IMR-90 (cell line): ENCODE measurements around the gene ARHGEF9. TPM values are rescaled to one million over a fixed set of nuclear protein-coding genes. Genes with fewer than 3 reads are reported as not detected.

ENCODE experiments used
- ATAC-seq: fragments of 200-7000 bp; cut with Tn5 transposase; 2 replicates; pipeline ENCODE4 v1.9.1; 2020; ENCODE audit warnings: low read depth, mild to moderate bottlenecking, moderate library complexity
- BruUV-seq: library from RNA; stranded (reverse); fragments of 400-500 nt; replicated peaks from 2 replicates; lab custom pipeline; 2021; lab: Mats Ljungman, UMichigan
- CTCF ChIA-PET: fragments of 300-600 bp; formaldehyde crosslinking; extraction: SDS; loops from one replicate; lab custom pipeline; 2021; ENCODE audit warnings: antibody characterized with exemption; lab: Yijun Ruan, JAX
- POLR2A ChIA-PET: fragments of 300-600 bp; sonication (Branson Sonifier 250); formaldehyde crosslinking; loops from one replicate; lab custom pipeline; 2022; ENCODE audit warnings: antibody characterized with exemption; ENCODE audit not compliant: unreplicated experiment; lab: Charles Lee
- DNase-seq: peaks from one replicate; pipeline ENCODE4 v3.0.0; 2013
- H2AFZ ChIP-seq: replicated peaks from 2 replicates; pipeline ENCODE3; 2013; ENCODE audit warnings: low read length, mild to moderate bottlenecking; ENCODE audit not compliant: poor library complexity
- H2AK5ac ChIP-seq: 2 replicates; pipeline ENCODE4 v1.6.1; 2013; ENCODE audit warnings: low read depth, low read length, inconsistent platforms
- H2AK9ac ChIP-seq: replicated peaks from 2 replicates; pipeline ENCODE3; 2013; ENCODE audit warnings: mild to moderate bottlenecking, low read depth, low read length, moderate library complexity; ENCODE audit not compliant: poor library complexity
- H2BK120ac ChIP-seq: 2 replicates; pipeline ENCODE4 v1.6.1; 2013; ENCODE audit warnings: low read depth, low read length, inconsistent platforms
- H2BK15ac ChIP-seq: 3 replicates; pipeline ENCODE4 v1.6.1; 2013; ENCODE audit warnings: low read depth, low read length, inconsistent platforms
- H2BK20ac ChIP-seq: 2 replicates; pipeline ENCODE4 v1.6.1; 2013; ENCODE audit warnings: low read depth, mild to moderate bottlenecking, inconsistent platforms, low read length, moderate library complexity
- H2BK5ac ChIP-seq: 2 replicates; pipeline ENCODE4 v1.6.1; 2013; ENCODE audit warnings: mild to moderate bottlenecking, low read depth, low read length, inconsistent platforms; ENCODE audit not compliant: poor library complexity, severe bottlenecking
- H3K14ac ChIP-seq: replicated peaks from 2 replicates; pipeline ENCODE4 v1.6.1; 2013; ENCODE audit warnings: low read depth, low read length, inconsistent platforms
- H3K18ac ChIP-seq: 2 replicates; pipeline ENCODE4 v1.6.1; 2013; ENCODE audit warnings: low read depth, low read length, control low read depth
- H3K23ac ChIP-seq: 2 replicates; pipeline ENCODE4 v1.6.1; 2013; ENCODE audit warnings: low read depth, low read length, inconsistent platforms
- H3K27ac ChIP-seq: 2 replicates; pipeline ENCODE4 v1.5.1; 2013; ENCODE audit warnings: mild to moderate bottlenecking, control low read depth, low read length; ENCODE audit not compliant: insufficient read depth
- H3K27me3 ChIP-seq: 2 replicates; pipeline ENCODE4 v1.6.1; 2013; ENCODE audit warnings: low read length; ENCODE audit not compliant: control insufficient read depth, insufficient read depth
- H3K36me3 ChIP-seq: 2 replicates; pipeline ENCODE4 v1.6.1; 2013; ENCODE audit warnings: low read length, mixed read lengths; ENCODE audit not compliant: control insufficient read depth, insufficient read depth
- H3K4ac ChIP-seq: 2 replicates; pipeline ENCODE4 v1.6.1; 2013; ENCODE audit warnings: low read depth, low read length, inconsistent platforms
- H3K4me1 ChIP-seq: 2 replicates; pipeline ENCODE4 v1.6.1; 2013; ENCODE audit warnings: low read length, mixed read lengths; ENCODE audit not compliant: control insufficient read depth, insufficient read depth
- H3K4me2 ChIP-seq: 2 replicates; pipeline ENCODE4 v1.6.1; 2013; ENCODE audit warnings: low read depth, mild to moderate bottlenecking, control low read depth, low read length, moderate library complexity
- H3K4me3 ChIP-seq: 2 replicates; pipeline ENCODE4 v1.5.1; 2013; ENCODE audit warnings: low read depth, mild to moderate bottlenecking, control low read depth, low read length, moderate library complexity; ENCODE audit not compliant: insufficient read depth
- H3K56ac ChIP-seq: 2 replicates; pipeline ENCODE4 v1.6.1; 2013; ENCODE audit warnings: low read length, inconsistent platforms; ENCODE audit not compliant: insufficient read depth; ENCODE audit errors: extremely low read depth
- H3K79me1 ChIP-seq, 2 experiments: 2 replicates each; pipeline ENCODE4 v1.6.1; 2013; ENCODE audit warnings: low read length in 2 of 2, inconsistent platforms in 1 of 2, low read depth in 1 of 2
- H3K9ac ChIP-seq: 2 replicates; pipeline ENCODE4 v1.6.1; 2013; ENCODE audit warnings: low read depth, low read length, control low read depth
- H3K9me1 ChIP-seq: 2 replicates; pipeline ENCODE4 v1.6.1; 2013; ENCODE audit warnings: low read length, inconsistent platforms; ENCODE audit not compliant: insufficient read depth
- H3K9me3 ChIP-seq: 2 replicates; pipeline ENCODE4 v1.6.1; 2013; ENCODE audit warnings: low read length; ENCODE audit not compliant: control insufficient read depth, insufficient read depth
- H4K20me1 ChIP-seq: 2 replicates; pipeline ENCODE4 v1.6.1; 2013; ENCODE audit warnings: low read length, inconsistent platforms; ENCODE audit not compliant: insufficient read depth
- H4K5ac ChIP-seq: 2 replicates; pipeline ENCODE4 v1.6.1; 2013; ENCODE audit warnings: mild to moderate bottlenecking, low read depth, low read length, control low read depth
- H4K8ac ChIP-seq, 2 experiments: 2 replicates each; pipeline ENCODE4 v1.6.1; 2013; ENCODE audit warnings: low read depth in 2 of 2, low read length in 2 of 2, control low read depth in 1 of 2, inconsistent platforms in 1 of 2
- H4K91ac ChIP-seq: 2 replicates; pipeline ENCODE4 v1.6.1; 2013; ENCODE audit warnings: low read depth, low read length, inconsistent platforms; ENCODE audit not compliant: insufficient read depth
- BHLHE40 ChIP-seq: fragments of 150-350 bp; IDR thresholded peaks from 2 replicates; pipeline ENCODE4 v1.6.1; 2016; ENCODE audit warnings: mild to moderate bottlenecking, low read depth, low read length
- CEBPB ChIP-seq: IDR thresholded peaks from 2 replicates; pipeline ENCODE4 v1.6.1; 2012; ENCODE audit warnings: low read depth, low read length, improper control_type of control experiment
- CHD1 ChIP-seq: IDR thresholded peaks from 2 replicates; pipeline ENCODE4 v1.6.1; 2012; ENCODE audit warnings: low read depth, low read length, improper control_type of control experiment
- FOS ChIP-seq: fragments of 150-350 bp; IDR thresholded peaks from 2 replicates; pipeline ENCODE4 v1.6.1; 2016; ENCODE audit warnings: low read depth, low read length
- MAFK ChIP-seq: IDR thresholded peaks from 2 replicates; pipeline ENCODE4 v1.6.1; 2012; ENCODE audit warnings: low read depth, low read length, improper control_type of control experiment
- MAZ ChIP-seq: IDR thresholded peaks from 2 replicates; pipeline ENCODE4 v1.6.1; 2012; ENCODE audit warnings: low read depth, mild to moderate bottlenecking, low read length, improper control_type of control experiment, moderate library complexity, borderline replicate concordance
- RAD21 ChIP-seq: IDR thresholded peaks from 2 replicates; pipeline ENCODE4 v1.6.1; 2012; ENCODE audit warnings: low read length, improper control_type of control experiment
- RFX5 ChIP-seq: IDR thresholded peaks from 2 replicates; pipeline ENCODE4 v1.8.0; 2012; ENCODE audit warnings: low read depth, mild to moderate bottlenecking, low read length, moderate library complexity
- SMC3 ChIP-seq: fragments of 150-350 bp; IDR thresholded peaks from 2 replicates; pipeline ENCODE4 v1.6.1; 2016; ENCODE audit warnings: low read depth, mild to moderate bottlenecking, antibody characterized with exemption, low read length, moderate library complexity
- WGBS, 2 experiments: methylation state at CpG; one replicate each; pipeline versions ENCODE4 v1.1.5 to v1.1.7; 2013; ENCODE audit warnings: missing lambda C conversion rate in 2 of 2; ENCODE audit not compliant: insufficient read length in 1 of 2; ENCODE audit errors: extremely low coverage in 2 of 2; 5-methylcytosine and 5-hydroxymethylcytosine counted together
- dilution Hi-C: fragments of 300-500 bp; cut with HindIII; formaldehyde crosslinking; loops from one replicate; pipeline ENCODE4 v1.14.3; 2018; ENCODE audit warnings: low sequenced_read_pairs; ENCODE audit not compliant: unreplicated experiment
- in situ Hi-C: fragments of 300-500 bp; cut with MboI; formaldehyde crosslinking; loops from 3 replicates; pipeline ENCODE4 v1.14.3; 2019; ENCODE audit warnings: low sequenced_read_pairs, inconsistent platforms, mixed read lengths
- intact Hi-C: fragments of 100-400 bp; cut with micrococcal nuclease; formaldehyde crosslinking; loops from 2 replicates; pipeline ENCODE4 v1.10.0; 2022
- polyA plus RNA-seq, 3 experiments: library from polyadenylated mRNA; depleted of rRNA; stranded (reverse); fragments of >200 nt; gene quantifications; 2 replicates each; pipeline ENCODE4 v1.2.3, GENCODE V29; 2012; ENCODE audit warnings: low replicate concordance in 1 of 3
- total RNA-seq: library from RNA; depleted of rRNA; stranded (reverse); fragments of >200 nt; gene quantifications from 2 replicates; pipeline ENCODE4 v1.2.3, GENCODE V29; 2012
- TF ChIP-seq, protein P1 (sequence below): fragments of 150-350 bp; IDR thresholded peaks from 2 replicates; pipeline ENCODE4 v1.6.1; 2017; ENCODE audit warnings: mild to moderate bottlenecking, antibody characterized with exemption, low read length, low read depth
- TF ChIP-seq, protein P2 (sequence below): conservative IDR thresholded peaks from 2 replicates; pipeline ENCODE4 v1.5.1; 2012; ENCODE audit warnings: mild to moderate bottlenecking, low read depth, low read length, improper control_type of control experiment

The ARHGEF9 gene
- total and polyA plus RNA-seq, 2 of the 4 experiments (the other 2 are of a cell fraction), result 7.1 to 11.8 TPM

DNA sequence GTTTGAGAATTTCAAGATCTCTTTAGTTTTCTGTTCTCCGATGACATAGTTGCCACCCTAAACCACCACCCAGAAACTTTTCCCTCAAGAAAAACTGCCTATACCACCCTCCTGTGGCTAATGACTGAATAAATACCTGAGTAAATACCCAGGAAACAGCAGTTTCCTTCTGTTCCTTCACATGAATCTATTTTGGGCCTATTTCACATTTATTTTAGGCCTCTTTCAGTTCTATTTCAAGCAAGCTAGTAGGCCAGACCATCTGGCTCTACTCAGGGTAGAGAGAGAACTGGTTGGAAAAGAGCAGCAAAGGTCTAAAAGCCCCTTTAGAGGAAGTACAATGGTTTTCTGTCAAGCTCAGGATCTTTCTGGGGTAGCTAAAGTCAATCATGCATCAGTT, 23.4 kb downstream of the ARHGEF9 start:
- Histone ChIP-seq H3K4ac (no peak overlapping the region), H4K20me1 (no peaks in the 10 kb centered on the region), H4K8ac (no peak overlapping the region), H3K23ac (no peak overlapping the region), H2BK5ac (no peak overlapping the region), H4K5ac (no peak overlapping the region), H2BK20ac (no peak overlapping the region), H3K4me2 (no peak overlapping the region), H3K14ac (no peak overlapping the region), H2BK15ac (no peak overlapping the region), H3K79me1 (no peaks in the 10 kb centered on the region), H3K56ac (no peak overlapping the region), H4K91ac (no peak overlapping the region), H3K27me3 (no peaks in the 10 kb centered on the region; the same call in none of the 2 replicates), H3K27ac (no peak overlapping the region), H3K18ac (no peak overlapping the region), H2BK120ac (no peak overlapping the region), H2AK5ac (no peak overlapping the region), H3K9me1 (no peaks in the 10 kb centered on the region), H3K4me1 (no peaks in the 10 kb centered on the region), H2AK9ac (no peak overlapping the region), H2AFZ (no peak overlapping the region), H3K4me3 (no peak overlapping the region), H3K9me3 (no peaks in the 10 kb centered on the region), H3K9ac (no peak overlapping the region), H3K36me3 (no peaks in the 10 kb centered on the region)
- ChIA-PET CTCF (no interaction called here), POLR2A (no interaction called here)
- no peak for TF ChIP-seq MAFK
- TF ChIP-seq, protein P1, sequence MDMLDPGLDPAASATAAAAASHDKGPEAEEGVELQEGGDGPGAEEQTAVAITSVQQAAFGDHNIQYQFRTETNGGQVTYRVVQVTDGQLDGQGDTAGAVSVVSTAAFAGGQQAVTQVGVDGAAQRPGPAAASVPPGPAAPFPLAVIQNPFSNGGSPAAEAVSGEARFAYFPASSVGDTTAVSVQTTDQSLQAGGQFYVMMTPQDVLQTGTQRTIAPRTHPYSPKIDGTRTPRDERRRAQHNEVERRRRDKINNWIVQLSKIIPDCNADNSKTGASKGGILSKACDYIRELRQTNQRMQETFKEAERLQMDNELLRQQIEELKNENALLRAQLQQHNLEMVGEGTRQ, result no peak
- TF ChIP-seq BHLHE40, result no peak
- no peak for TF ChIP-seq CEBPB
- TF ChIP-seq, protein P2, sequence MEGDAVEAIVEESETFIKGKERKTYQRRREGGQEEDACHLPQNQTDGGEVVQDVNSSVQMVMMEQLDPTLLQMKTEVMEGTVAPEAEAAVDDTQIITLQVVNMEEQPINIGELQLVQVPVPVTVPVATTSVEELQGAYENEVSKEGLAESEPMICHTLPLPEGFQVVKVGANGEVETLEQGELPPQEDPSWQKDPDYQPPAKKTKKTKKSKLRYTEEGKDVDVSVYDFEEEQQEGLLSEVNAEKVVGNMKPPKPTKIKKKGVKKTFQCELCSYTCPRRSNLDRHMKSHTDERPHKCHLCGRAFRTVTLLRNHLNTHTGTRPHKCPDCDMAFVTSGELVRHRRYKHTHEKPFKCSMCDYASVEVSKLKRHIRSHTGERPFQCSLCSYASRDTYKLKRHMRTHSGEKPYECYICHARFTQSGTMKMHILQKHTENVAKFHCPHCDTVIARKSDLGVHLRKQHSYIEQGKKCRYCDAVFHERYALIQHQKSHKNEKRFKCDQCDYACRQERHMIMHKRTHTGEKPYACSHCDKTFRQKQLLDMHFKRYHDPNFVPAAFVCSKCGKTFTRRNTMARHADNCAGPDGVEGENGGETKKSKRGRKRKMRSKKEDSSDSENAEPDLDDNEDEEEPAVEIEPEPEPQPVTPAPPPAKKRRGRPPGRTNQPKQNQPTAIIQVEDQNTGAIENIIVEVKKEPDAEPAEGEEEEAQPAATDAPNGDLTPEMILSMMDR, result no peak
- TF ChIP-seq SMC3, result no peak
- TF ChIP-seq RFX5, result no peak
- no peak for TF ChIP-seq RAD21
- no peak for TF ChIP-seq MAZ
- TF ChIP-seq CHD1, result no peak
- TF ChIP-seq FOS, result no peak
- in situ Hi-C loops, result no loop called here
- dilution Hi-C loops, result no loop called here
- intact Hi-C loops, result no loop called here
- no peak for DNase-seq
- BruUV-seq, result no TSS peak
- WGBS, 2 experiments, result no CpG with 5 or more reads among the region's 1 CpG
- ATAC-seq, result no peak
